ENCODE data around the gene RAC3.
"Not testable (repeated sequence)": the region's sequence is repeated elsewhere in the genome, so short reads cannot be mapped to it uniquely, and the experiment has no call there.

The RAC3 gene

DNA sequence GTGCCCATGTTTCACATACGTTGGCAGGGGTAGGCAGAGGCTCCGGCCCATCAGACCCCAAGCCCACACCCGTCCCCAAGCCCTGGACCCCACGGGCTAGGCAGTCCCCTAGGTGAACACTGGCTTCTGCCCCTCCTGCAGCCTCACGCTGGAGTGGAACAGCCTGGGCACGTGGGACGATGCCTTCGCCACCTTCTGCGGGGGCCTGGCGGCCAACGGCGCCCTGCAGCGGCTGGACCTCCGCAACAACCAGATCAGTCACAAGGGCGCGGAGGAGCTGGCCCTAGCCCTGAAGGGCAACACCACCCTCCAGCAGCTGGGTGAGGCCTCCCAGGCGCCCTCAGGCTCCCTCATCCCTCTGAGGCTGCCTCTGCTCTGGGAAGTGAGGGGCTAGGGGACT lies 6.6 kb upstream of the RAC3 start:
- DNase-seq: no peak

DNA sequence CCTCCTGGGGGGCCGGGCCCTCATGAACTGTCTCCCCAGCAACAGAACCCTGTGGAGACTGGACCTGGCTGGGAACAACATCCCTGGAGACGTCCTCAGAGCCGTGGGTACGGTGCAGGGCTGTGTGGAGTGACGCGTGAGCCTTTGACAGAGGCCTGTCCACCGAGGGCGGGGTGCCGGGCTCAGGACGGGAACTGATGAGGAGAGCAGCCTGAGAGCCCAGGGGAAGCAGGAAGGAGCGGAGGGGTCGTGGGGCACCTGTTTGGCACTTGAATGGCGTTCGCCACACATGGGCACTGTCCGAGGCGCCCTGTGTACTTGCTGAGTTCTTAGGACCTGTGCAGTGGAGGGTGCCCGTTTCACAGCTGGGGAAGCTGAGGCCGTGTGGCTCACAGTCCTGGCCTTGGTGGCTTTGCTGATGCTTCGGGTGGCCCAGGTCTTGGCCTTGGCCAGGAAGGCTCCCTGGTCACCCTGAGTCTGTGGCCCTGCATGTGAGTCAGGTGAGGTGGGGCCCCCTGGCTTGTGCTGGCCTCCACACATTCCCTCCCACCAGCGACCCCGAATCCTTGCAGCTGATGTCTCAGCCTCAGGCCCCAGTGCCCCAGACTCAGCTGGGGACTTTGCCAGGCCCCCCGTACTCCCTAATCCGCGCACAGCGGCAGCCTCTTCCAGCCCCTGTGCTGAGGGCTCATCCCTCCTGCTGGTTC lies 5.9 kb upstream of the RAC3 start:
- DNase-seq: no peak

DNA sequence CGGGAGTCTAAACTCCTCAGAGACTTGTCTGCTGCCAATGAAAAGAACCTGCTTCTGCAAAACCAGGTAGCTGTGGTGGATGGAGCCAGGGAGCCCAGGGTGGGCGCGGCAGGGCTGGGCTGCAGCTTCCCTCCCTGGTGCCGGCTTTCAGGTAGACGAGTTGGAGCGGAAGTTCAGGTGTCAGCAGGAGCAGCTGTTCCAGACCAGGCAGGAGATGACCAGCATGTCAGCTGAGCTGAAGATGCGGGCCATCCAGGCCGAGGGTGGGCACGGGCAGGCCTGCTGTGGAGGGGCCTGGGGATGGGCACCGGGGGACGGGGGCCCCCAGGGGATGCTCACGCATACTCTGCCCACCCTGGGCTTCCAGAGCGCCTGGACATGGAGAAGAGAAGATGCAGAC lies 3.2 kb upstream of the RAC3 start:
- DNase-seq: no peak

DNA sequence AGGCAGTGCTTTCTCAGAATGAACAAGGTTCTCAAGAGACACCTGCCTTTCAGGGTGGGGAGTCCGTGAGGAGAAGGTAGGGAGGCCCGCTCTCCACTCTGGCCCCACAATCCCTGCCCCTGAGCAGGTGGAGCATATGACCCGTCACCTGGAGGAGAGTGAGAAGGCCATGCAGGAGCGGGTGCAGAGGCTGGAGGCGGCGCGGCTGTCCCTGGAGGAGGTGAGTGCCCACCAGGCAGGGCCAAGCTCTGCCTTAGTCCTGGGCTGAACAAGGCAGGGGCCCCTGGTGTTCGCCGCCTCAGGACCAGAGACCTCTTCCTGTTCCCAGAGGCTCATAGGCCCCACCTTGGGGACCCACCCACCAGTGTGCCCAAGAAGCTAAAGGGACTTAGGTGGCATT lies 2.5 kb upstream of the RAC3 start:
- no peak for DNase-seq

DNA sequence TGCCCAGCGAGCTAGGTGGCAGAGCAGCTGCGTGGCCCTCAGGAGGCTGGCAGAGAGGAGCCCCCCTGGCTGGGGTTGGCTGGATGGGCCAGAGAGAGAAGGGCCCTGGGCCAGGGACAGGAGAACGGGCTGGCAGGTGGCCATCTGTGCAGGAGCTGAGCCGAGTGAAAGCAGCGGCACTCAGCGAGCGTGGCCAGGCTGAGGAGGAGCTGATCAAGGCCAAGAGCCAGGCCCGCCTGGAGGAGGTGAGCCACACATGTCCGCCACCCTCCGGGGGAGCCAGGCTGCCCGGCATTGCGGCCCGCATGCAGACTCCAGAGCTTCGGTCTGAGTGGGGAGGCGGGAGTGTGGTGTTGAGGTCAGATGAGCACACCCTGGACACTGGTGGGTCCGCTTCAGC lies 2.1 kb upstream of the RAC3 start:
- DNase-seq: peak in 2 of 14 donors; percentile 40 to 86

DNA sequence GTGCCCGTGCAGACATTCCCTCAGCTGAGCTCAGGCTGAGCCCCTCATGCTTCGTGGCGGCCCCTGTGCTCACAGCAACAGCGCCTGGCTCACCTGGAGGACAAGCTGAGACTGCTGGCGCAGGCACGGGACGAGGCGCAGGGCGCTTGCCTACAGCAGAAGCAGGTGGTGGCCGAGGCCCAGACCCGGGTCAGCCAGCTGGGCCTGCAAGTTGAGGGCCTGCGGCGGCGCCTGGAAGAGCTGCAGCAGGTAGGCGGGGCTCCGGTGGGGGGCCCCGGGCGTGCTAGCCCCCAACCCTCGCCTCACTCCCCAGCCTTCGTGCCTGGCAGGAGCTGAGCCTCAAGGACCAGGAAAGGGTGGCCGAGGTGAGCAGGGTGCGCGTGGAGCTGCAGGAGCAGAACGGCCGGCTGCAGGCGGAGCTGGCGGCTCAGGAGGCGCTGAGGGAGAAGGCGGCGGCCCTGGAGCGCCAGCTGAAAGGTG lies 1.4 kb upstream of the RAC3 start:
- peak in 1 of 14 donors; percentile 69 for DNase-seq

DNA sequence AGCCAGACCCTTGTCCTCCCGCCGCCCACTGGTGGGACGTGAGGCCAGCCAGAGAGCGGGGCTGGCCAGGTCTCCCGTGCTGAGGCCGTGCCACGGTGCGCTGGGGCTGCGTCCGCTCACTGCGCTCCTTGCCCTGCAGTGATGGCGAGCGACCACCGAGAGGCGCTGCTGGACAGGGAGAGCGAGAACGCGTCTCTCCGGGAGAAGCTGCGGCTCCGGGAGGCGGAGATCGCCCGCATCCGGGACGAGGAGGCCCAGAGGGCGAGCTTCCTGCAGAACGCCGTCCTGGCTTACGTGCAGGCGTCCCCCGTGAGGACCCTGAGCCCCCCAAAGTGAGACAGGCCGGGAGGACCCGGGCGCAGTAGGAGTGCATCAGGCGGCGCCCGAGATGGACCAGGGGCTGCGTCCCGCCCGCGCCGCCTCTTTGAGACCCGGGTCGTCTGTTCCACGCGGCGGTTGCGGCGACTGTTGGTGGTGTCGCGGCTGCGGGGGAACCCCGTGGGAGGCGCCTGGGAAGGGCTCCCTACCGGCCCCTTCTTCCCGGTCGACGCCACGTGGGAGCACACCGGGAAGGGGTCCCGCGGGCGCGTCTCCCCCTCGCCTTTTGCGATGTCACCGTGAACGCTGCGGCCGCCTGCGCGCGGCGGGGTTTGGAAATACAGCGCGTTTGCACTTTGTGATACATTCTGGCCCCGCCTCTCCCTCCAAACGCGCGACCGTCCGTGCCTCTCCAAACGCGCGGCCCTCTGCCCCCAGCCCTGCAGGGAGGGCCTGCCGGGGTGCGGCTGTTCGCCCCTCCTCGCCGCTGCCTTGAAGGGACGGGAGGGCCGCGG lies 792 bp upstream of the RAC3 start:
- DNase-seq: peak in 13 of 14 donors; percentile 35 to 83 (median 63)

DNA sequence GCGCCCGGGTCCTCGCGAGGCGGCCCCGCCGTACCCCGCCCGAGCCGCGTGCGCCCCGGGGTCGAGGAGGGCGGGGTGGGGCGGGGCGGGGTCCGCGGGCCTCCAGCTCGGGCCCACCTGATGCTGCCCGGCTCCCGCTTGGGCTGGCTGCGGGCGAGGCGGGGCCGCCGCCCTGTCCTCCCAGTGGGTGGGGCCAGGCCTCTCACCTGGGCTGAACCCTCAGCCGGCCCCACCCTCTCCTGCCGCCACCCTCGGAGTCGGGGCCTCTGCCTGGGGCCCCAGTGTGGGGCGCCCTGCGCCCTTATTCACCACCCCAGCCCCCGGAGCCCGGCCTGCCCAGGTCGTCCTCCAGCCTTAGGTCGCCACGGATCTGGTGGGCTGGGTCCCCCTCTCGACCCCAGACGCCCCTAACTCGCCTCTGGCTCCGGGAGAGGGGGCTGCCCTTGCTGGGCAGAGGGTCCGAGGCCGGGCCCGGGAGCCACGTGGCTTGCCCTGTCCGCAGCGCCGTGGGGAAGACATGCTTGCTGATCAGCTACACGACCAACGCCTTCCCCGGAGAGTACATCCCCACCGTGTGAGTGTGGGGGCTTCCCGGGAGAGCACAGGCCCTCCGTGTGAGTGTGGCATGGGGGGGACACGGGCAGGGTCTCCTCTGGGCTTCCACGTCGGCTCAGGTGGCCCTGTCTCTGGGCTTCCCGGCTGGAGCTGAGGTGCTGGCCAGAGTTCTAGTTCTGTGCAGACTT lies 578 bp downstream of the RAC3 start:
- DNase-seq: no peak

DNA sequence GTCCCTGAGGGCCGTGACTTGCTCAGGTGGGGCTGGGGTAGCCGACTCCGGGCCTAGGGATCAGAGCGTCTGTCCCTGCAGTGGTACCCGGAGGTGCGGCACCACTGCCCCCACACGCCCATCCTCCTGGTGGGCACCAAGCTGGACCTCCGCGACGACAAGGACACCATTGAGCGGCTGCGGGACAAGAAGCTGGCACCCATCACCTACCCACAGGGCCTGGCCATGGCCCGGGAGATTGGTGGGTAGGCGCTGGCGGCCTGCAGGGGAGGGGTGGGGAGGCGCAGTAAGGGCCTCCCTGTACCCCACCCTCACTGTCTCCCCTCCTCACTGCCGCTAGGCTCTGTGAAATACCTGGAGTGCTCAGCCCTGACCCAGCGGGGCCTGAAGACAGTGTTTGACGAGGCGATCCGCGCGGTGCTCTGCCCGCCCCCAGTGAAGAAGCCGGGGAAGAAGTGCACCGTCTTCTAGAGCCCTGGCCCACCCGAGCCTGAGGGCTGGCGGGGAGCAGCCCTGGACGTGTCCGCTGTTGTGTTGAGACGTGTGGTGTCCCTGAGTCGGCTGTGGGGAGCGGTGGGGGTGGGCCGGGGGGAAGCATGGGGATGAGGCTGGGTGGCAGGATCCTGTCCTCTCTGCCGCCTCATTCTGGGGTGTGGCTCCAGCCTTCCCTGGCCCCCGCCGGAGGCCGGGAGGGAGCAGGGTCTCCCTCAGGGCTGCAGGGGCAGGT lies 2.0 kb downstream of the RAC3 start:
- no peak for DNase-seq

DNA sequence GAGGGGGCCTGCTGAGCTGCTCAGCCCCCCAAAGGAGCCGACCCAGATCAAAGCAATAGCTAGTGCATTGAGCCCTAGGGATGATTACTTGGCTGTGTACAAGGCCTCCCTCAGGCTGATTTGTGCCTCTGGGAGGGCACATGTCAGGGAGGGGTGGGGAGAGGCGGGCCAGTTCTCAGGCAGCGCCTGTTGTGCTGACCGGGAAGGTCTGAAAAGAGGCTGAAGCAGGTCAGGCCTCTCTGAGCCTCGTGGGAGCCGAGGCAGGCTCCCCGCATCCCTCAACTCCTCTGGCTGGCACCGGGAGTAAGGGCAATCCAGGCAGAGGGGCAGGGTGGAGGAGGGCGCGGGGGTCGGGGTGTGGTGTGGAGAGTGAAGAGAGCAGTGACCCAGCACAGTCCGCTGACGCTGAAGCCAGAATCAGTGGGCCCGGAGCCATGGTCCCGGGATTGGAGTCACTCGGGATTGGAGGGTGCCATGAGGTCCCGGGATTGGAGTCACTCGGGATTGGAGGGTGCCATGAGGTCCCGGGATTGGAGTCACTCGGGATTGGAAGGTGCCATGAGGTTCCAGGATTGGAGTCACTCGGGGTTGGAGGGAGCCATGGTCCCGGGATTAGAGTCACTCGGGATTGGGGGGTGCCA lies 3.0 kb downstream of the RAC3 start:
- DNase-seq: no peak

DNA sequence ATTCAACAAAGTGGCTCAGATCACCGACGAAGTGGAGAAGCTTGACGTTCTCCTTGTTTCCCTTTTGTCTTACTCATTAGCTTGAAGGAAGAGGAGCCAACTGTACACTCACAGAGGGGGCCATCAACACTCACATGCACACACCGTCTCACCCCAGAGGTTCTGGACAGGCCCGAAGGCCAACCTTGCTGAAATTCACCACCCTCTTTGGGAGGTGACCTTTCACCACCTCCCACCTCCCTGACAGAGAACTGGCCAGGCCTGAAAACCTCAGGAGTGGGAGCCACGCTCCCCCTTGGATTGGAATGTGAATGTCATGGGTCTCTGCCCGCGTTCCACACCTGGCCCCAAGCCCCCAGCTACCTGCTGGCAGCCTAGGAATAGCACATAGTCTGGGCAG lies 4.0 kb downstream of the RAC3 start:
- no peak for DNase-seq

DNA sequence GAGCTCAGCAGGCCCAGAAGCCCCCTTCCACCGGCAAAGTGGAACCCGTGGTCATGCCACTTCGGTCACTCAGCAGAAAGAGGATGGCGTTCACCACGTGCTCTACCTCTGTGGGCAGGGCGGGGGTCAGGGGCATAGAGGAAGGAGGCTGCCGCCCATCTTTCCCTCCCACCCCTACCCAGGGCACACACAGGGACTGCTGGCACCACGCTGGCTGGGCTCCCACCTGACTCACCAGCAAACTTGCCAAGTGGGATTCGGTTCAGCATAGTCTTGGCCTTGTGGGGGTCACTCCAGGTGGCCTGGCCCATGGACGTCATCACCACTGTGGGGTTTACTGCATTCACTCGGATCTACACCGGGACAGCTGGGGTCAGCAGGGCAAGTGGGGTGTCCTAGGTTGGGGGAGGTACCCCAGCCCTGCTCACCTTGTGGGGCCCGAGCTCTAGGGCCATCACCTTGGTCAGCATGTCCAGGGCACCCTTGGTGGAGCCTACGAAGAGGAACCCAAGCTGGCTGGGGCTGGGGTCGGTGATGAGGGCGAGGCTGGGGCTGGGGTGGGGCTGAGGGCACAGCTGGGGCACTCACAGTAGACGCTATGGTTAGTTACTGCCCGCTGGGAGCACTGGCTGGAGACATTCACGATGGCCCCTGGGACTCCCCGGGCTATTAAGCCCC lies 4.6 kb downstream of the RAC3 start:
- DNase-seq: no peak

DNA sequence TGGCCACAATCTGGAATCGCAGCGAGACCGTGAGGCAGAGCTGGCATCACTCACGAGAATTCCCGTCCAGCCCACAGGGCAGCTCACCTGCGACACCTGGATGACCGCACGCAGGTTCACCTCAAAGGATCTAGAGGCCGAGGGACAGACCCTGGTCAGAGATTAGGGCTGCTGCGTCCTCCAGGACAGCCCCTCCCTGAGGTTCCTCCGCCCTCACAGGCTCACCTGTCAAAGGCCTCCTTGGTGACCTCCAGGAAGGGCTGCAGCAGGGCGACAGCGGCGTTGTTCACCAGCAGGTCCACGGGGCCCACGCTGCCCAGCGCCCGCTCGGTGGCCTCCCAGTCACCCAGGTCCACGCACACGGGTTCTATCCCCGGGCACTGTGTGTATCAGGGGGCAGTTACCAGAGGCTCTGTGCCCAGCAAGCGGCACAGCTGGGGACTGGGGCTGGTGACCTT lies 5.2 kb downstream of the RAC3 start:
- peak in 1 of 14 donors; percentile 29 for DNase-seq

DNA sequence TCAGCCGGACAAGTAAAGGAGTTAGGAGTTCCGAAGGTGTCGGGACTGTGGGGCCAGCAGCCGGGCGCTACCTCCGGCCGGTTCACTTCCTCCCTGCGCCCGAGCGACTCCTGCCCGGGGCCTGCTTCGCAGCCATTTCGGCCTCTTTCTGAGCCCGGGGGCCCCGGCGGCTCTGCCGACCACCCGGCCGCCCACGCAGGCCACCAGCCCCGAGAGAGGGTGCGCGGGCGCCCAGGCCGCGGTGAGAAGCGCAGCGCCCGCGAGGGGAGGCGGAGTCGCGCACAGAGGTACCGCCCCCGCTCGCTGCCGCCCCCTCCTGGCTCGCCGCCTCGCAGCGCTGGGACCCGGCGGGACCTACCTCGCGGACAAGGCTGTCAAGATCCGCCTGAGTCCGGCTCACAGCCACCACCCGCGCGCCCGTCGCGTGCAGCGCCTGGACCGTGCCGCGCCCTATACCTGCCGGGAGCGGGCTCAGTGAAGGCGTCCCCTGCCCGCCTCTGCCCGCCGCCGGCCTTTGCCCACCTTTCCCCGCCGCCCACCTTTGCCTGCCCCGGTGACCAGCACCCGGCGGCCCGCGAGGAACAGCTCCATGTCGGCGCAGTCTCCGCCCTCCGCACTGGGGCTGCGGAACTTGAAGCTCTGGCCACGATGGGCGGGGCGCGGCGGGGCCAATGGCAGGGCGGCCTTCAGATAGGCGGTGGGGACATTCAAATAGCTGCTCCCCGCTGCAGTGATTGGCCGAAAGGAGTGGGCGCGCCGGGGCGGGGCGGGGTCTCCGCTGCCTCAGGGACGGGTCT lies 5.8 kb downstream of the RAC3 start, which contains the start of gene DCXR:
DCXR (minus strand) TSS at position 606 of the 797 bp plus-strand sequence; CDS start at position 591, 15 bp downstream.
- peak; percentile 52 to 97 (median 94) for DNase-seq

DNA sequence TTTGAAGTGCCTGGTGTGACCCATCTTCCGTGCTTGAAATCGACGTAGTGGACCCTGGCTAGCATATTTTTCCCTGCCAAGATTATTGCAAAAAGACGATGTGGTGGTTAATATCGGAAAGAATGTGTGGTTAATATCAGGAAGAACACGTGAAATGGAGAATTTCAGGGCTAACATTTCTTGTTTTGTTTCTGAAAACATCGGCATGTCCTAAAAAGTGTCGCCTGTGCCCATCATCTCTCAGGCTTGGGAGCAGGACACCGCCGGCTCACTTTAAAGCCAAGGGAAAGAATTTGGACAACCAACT lies 6.4 kb downstream of the RAC3 start:
- DNase-seq: no peak

DNA sequence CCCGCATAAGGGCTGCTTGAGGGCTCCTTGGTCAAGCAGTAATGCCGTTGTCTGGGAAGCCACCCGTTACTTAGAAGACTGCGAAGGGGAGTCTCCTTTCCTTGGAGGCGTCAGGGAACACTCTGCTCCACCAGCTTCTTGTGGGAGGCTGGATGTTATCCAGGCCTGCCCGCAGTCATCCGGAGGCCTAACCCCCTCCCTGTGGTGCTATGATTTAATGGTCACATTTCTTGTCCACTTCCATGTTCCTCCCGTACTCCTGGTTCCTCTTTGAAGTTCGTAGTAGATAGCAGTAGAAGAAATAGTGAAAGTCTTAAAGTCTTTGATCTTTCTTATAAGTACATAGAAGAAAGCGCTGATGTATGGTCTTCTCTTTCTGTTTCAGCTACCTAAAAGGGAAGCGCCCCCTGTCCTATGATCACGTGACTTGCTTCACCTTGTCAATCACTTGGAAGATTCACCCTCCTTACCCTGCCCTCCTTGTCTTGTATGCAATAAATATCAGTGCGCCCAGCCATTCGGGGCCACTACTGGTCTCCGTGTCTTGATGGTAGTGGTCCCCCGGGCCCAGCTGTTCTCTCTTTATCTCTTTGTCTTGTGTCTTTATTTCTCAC lies 7.4 kb downstream of the RAC3 start:
- not testable (repeated sequence) for DNase-seq

DNA sequence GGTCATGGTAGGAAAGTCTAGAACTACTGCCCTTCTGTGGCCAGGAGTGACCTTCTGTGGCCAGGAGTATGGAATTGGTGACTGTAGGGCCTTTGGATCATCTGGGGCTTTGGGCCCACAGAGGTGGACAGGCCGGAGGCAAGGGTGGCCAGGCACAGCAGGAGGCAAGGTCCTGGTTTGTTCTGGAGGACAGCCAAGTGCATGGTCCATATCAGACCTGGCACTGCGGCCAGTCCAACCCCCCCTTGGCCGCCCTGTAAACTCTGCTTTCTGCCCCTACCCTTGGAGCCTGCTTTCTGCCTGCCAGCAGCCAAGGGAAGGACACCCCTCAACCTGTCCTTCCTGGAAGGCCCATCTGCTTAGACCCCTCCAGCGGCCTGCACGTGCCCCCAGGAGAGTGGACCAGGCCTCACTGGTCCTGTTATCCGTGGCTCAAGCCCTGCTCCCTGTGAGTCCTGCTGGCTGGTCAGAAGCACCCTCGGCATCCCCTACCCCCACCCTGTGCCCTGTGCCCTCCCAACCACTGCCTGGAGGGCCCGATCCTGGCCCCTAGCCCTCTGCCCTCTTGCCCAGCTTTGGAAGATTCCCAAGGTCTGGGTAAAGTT lies 8.3 kb downstream of the RAC3 start:
- no peak for DNase-seq

DNA sequence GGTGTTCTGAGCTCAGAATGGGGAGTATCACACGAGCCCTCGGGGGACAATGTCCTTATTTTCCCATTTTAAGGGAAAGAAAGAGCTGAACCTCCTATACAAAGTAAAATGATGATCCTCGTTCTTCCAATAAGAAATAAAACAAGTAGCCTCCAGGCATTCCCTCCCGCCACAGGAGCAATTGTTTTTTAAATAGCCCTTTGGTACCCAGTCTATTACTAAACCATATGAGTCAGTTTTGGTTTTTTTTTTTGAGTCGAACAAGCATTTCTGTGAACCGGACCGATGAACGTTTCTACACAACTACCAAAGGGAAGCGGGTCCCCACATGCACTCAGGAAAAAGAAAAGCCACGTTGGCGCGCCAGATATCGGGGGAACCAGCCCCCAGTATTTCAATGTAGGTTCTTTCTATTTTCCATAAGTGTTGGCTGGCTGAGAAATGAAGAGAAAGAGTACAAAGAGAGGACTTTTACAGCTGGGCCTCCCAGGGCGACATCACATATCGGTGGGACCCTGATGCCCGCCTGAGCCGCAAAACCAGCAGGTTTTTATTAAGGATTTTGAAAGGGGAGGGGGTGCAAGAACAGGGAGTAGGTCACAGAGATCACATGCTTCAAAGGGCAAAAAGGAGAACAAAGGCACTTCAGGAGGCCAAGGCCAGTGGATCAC lies 9.8 kb downstream of the RAC3 start:
- no peak for DNase-seq

DNA sequence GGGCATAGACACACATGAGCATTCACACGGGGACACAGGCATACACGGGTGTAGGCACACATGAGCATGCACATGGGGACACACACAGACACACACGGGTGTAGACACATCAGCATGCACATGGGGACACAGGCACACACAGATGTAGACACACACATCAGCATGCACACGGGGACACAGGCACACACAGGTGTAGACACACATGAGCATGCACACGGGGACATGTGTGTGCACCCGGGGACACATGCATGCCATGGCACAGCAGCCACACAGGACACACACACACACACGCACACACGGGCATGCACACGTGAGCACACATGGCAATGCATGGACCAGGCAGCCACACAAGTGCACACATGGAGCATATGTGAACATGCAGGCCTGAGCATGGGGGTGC lies 11.2 kb downstream of the RAC3 start:
- no peak for DNase-seq
